ENCODE measurements around the gene COX19.
"Not testable (repeated sequence)": the region's sequence is repeated elsewhere in the genome, so short reads cannot be mapped to it uniquely, and the experiment has no call there.

Gene COX19

GRCh38 chr7:944744-945143, 30.6 kb downstream of the COX19 start:
- DNase-seq (ENCODE audit: low read depth), result no peak

- not testable (repeated sequence) for DNase-seq (ENCODE audit: low read depth)
Observed at GRCh38 chr7:943793-944192, 31.6 kb downstream of the COX19 start.

GRCh38 chr7:940599-941408, 34.5 kb downstream of the COX19 start:
- no peak for DNase-seq (ENCODE audit: low read depth)

- DNase-seq (ENCODE audit: low read depth), result no peak
Observed at GRCh38 chr7:939843-940242, 35.5 kb downstream of the COX19 start.

GRCh38 chr7:938546-939185, 36.7 kb downstream of the COX19 start:
- DNase-seq (ENCODE audit: low read depth), result no peak

GRCh38 chr7:937856-938484, 37.4 kb downstream of the COX19 start:
- no peak for DNase-seq (ENCODE audit: low read depth)

- no peak for DNase-seq (ENCODE audit: low read depth)
Observed at GRCh38 chr7:936386-937054, 38.8 kb downstream of the COX19 start.

- DNase-seq (ENCODE audit: low read depth), result no peak
Observed at GRCh38 chr7:935874-936385, 39.4 kb downstream of the COX19 start.

- no peak for DNase-seq (ENCODE audit: low read depth)
Observed at GRCh38 chr7:935164-935873, 40.0 kb downstream of the COX19 start.

GRCh38 chr7:934469-935163, 40.7 kb downstream of the COX19 start:
- DNase-seq (ENCODE audit: low read depth), result no peak

- DNase-seq (ENCODE audit: low read depth), result no peak
Observed at GRCh38 chr7:932651-932975, 42.7 kb downstream of the COX19 start.

GRCh38 chr7:931871-932650, 43.3 kb downstream of the COX19 start:
- no peak for DNase-seq (ENCODE audit: low read depth)

GRCh38 chr7:930975-931758, 44.2 kb downstream of the COX19 start:
- no peak for DNase-seq (ENCODE audit: low read depth)

GRCh38 chr7:929311-929711, 46.0 kb downstream of the COX19 start:
- DNase-seq (ENCODE audit: low read depth), result no peak

GRCh38 chr7:927031-927671, 48.2 kb downstream of the COX19 start:
- no peak for DNase-seq (ENCODE audit: low read depth)

- no peak for DNase-seq (ENCODE audit: low read depth)
Observed at GRCh38 chr7:926061-927030, 49.0 kb downstream of the COX19 start.

- no peak for DNase-seq (ENCODE audit: low read depth)
Observed at GRCh38 chr7:925601-926000, 49.7 kb downstream of the COX19 start.

Measured in GM04504 (cell line).